Upper lobe of right lung (tissue), 1 donor: ENCODE data around the gene RASD1. TPM values are rescaled to one million over a fixed set of nuclear protein-coding genes. Genes with fewer than 3 reads are reported as not detected.
A peak's percentile ranks its signal among the peaks of the same experiment; 100 is the strongest.

Experiments
- ATAC-seq: fragments of 200-7000 bp; cut with Tn5 transposase; one replicate; pipeline ENCODE4 v1.9.1; 2020; ENCODE audit warnings: mild to moderate bottlenecking, moderate library complexity
- DNase-seq: peaks from one replicate; pipeline ENCODE4 v3.0.0-alpha.2; 2020
- H3K27ac ChIP-seq: fragments of 200-600 bp; one replicate; pipeline ENCODE4 v1.8.0; 2022
- H3K27me3 ChIP-seq: fragments of 200-600 bp; one replicate; pipeline ENCODE4 v1.8.0; 2022; ENCODE audit warnings: mild to moderate bottlenecking
- H3K36me3 ChIP-seq: fragments of 200-600 bp; one replicate; pipeline ENCODE4 v1.8.0; 2022
- H3K4me1 ChIP-seq: fragments of 200-600 bp; one replicate; pipeline ENCODE4 v1.8.0; 2022
- H3K4me3 ChIP-seq: fragments of 200-600 bp; one replicate; pipeline ENCODE4 v1.8.0; 2022; ENCODE audit warnings: mild to moderate bottlenecking
- H3K9me3 ChIP-seq: fragments of 200-600 bp; one replicate; pipeline ENCODE4 v1.8.0; 2022
- CTCF ChIP-seq: fragments of 200-600 bp; IDR thresholded peaks from one replicate; pipeline ENCODE4 v1.8.0; 2022; ENCODE audit warnings: antibody characterized with exemption
- intact Hi-C: fragments of 100-400 bp; cut with DNase I; formaldehyde crosslinking; loops from one replicate; pipeline ENCODE4 v1.11.0; 2022
- total RNA-seq: library from RNA; stranded (reverse); fragmentation: NEBNext Ultra II Directional; extraction: Animal tissue kit (Norgen Biotek cat#: 25700); gene quantifications from one replicate; pipeline ENCODE4 v1.2.1, GENCODE V29; 2021
- donor health status: DM: no; HTN: yes; CAD: no; lungs with severe emphysema.

Gene RASD1
- total RNA-seq, 1 donor from 2014 or later = 39.2 TPM

GRCh38 chr17:17493986-17494466 lies 2.2 kb downstream of the RASD1 start:
- no peaks in the 10 kb centered on the region for H3K27me3 ChIP-seq
- peaks cover 18% of the 10 kb centered on the region for H3K4me1 ChIP-seq
- peak overlapping the region; percentile 68 for H3K4me3 ChIP-seq
- H3K27ac ChIP-seq = no peak overlapping the region
- peaks cover 23% of the 10 kb centered on the region for H3K36me3 ChIP-seq
- no peak for TF ChIP-seq CTCF
- intact Hi-C loops = loop anchor here (5.0 kb wide), 1 partner anchor 137 kb away; no protein-coding TSS in a partner anchor
- ATAC-seq (no peak), DNase-seq (no peak)
- no peaks in the 10 kb centered on the region for H3K9me3 ChIP-seq

GRCh38 chr17:17493249-17493985 lies 2.8 kb downstream of the RASD1 start:
- Histone ChIP-seq H3K9me3 (no peaks in the 10 kb centered on the region), H3K4me3 (peak overlapping the region; percentile 68), H3K36me3 (peaks cover 23% of the 10 kb centered on the region), H3K27ac (no peak overlapping the region), H3K27me3 (no peaks in the 10 kb centered on the region), H3K4me1 (peaks cover 18% of the 10 kb centered on the region)
- ATAC-seq (no peak), DNase-seq (peak; percentile 67)
- intact Hi-C loops = loop anchor here (5.0 kb wide), 1 partner anchor 136 kb away; no protein-coding TSS in a partner anchor
- no peak for TF ChIP-seq CTCF

- Histone ChIP-seq H3K9me3 (no peaks in the 10 kb centered on the region), H3K27me3 (no peaks in the 10 kb centered on the region), H3K4me3 (no peak overlapping the region), H3K27ac (no peak overlapping the region), H3K4me1 (peaks cover 18% of the 10 kb centered on the region), H3K36me3 (peaks cover 27% of the 10 kb centered on the region)
- no peak for TF ChIP-seq CTCF
- peak; percentile 19 for DNase-seq
- intact Hi-C loops = loop anchor here (5.0 kb wide), 1 partner anchor 135 kb away; no protein-coding TSS in a partner anchor
- ATAC-seq = no peak
Measured at GRCh38 chr17:17492571-17492970, 3.6 kb downstream of the RASD1 start.

GRCh38 chr17:17492085-17492484 lies 4.1 kb downstream of the RASD1 start:
- H3K4me1 ChIP-seq = peaks cover 17% of the 10 kb centered on the region
- H3K27me3 ChIP-seq = no peaks in the 10 kb centered on the region
- H3K9me3 ChIP-seq = no peaks in the 10 kb centered on the region
- no peak for ATAC-seq
- intact Hi-C loops = loop anchor here (5.0 kb wide), 1 partner anchor 135 kb away; no protein-coding TSS in a partner anchor
- no peak for TF ChIP-seq CTCF
- H3K4me3 ChIP-seq = no peak overlapping the region
- no peak overlapping the region for H3K27ac ChIP-seq
- DNase-seq = peak; percentile 36
- peaks cover 30% of the 10 kb centered on the region for H3K36me3 ChIP-seq

GRCh38 chr17:17491546-17491988 lies 4.6 kb downstream of the RASD1 start:
- peaks cover 15% of the 10 kb centered on the region for H3K4me1 ChIP-seq
- H3K36me3 ChIP-seq = peaks cover 30% of the 10 kb centered on the region
- no peak for TF ChIP-seq CTCF
- no peak for ATAC-seq
- no peaks in the 10 kb centered on the region for H3K9me3 ChIP-seq
- no peak for DNase-seq
- H3K27me3 ChIP-seq = no peaks in the 10 kb centered on the region
- no peak overlapping the region for H3K4me3 ChIP-seq
- intact Hi-C loops = loop anchor here (5.0 kb wide), 1 partner anchor 134 kb away; no protein-coding TSS in a partner anchor
- H3K27ac ChIP-seq = no peak overlapping the region
